Astrocyte (in vitro differentiated cells and primary cell): ENCODE data around the gene WWP2. TPM values are rescaled to one million over a fixed set of nuclear protein-coding genes. Genes with fewer than 3 reads are reported as not detected.

Source experiments
- DNase-seq: peaks from one replicate; pipeline ENCODE4 v3.0.0-alpha.2; 2010; ENCODE audit warnings: low read depth
- FAIRE-seq: peaks from 2 replicates; lab custom pipeline; 2011; peaks lifted over from hg19 to GRCh38; lab: Jason Lieb, UNC
- H2AFZ ChIP-seq: 2 replicates; pipeline ENCODE4 v1.6.0; 2012; ENCODE audit warnings: low read depth, low read length, inconsistent platforms
- H3K27ac ChIP-seq: 2 replicates; pipeline ENCODE4 v1.5.1; 2011; ENCODE audit warnings: low read depth, low read length, inconsistent platforms
- H3K27me3 ChIP-seq: 2 replicates; pipeline ENCODE4 v1.6.0; 2011; ENCODE audit warnings: low read length, inconsistent platforms; ENCODE audit not compliant: insufficient read depth
- H3K36me3 ChIP-seq: 2 replicates; pipeline ENCODE4 v1.5.1; 2011; ENCODE audit warnings: low read length, inconsistent platforms; ENCODE audit not compliant: insufficient read depth
- H3K4me1 ChIP-seq: 2 replicates; pipeline ENCODE4 v1.5.1; 2011; ENCODE audit warnings: low read length, inconsistent platforms; ENCODE audit not compliant: insufficient read depth
- H3K4me2 ChIP-seq: 2 replicates; pipeline ENCODE4 v1.6.0; 2012; ENCODE audit warnings: low read length, inconsistent platforms
- H3K4me3 ChIP-seq: 2 replicates; pipeline ENCODE4 v1.5.1; 2011; ENCODE audit warnings: low read depth, mild to moderate bottlenecking, low read length, inconsistent platforms; ENCODE audit not compliant: insufficient read depth
- H3K79me2 ChIP-seq: 2 replicates; pipeline ENCODE4 v1.6.0; 2012; ENCODE audit warnings: mild to moderate bottlenecking, low read length, inconsistent platforms; ENCODE audit not compliant: insufficient read depth
- H3K9ac ChIP-seq: 2 replicates; pipeline ENCODE4 v1.6.0; 2012; ENCODE audit warnings: mild to moderate bottlenecking, low read length, inconsistent platforms
- H3K9me3 ChIP-seq: 2 replicates; pipeline ENCODE4 v1.5.1; 2012; ENCODE audit warnings: low read depth, mild to moderate bottlenecking, low read length, inconsistent platforms; ENCODE audit not compliant: insufficient read depth
- H4K20me1 ChIP-seq: 2 replicates; pipeline ENCODE4 v1.6.0; 2012; ENCODE audit warnings: low read length, inconsistent platforms; ENCODE audit not compliant: insufficient read depth
- H3K27ac Mint-ChIP-seq: one replicate; pipeline ENCODE4 v1.8.0; 2021; ENCODE audit warnings: mild to moderate bottlenecking, mixed read lengths; ENCODE audit not compliant: unreplicated experiment
- H3K27me3 Mint-ChIP-seq: one replicate; pipeline ENCODE4 v1.8.0; 2021; ENCODE audit warnings: low read depth, mixed read lengths; ENCODE audit not compliant: unreplicated experiment
- H3K36me3 Mint-ChIP-seq: one replicate; pipeline ENCODE4 v1.8.0; 2021; ENCODE audit warnings: low read depth, mixed read lengths; ENCODE audit not compliant: unreplicated experiment
- H3K4me1 Mint-ChIP-seq: one replicate; pipeline ENCODE4 v1.8.0; 2021; ENCODE audit warnings: low read depth, mixed read lengths; ENCODE audit not compliant: unreplicated experiment
- H3K4me3 Mint-ChIP-seq: one replicate; pipeline ENCODE4 v1.8.0; 2021; ENCODE audit warnings: mild to moderate bottlenecking, moderate library complexity, mixed read lengths; ENCODE audit not compliant: unreplicated experiment
- H3K9me3 Mint-ChIP-seq: one replicate; pipeline ENCODE4 v1.8.0; 2021; ENCODE audit warnings: mild to moderate bottlenecking, mixed read lengths; ENCODE audit not compliant: unreplicated experiment
- CTCF ChIP-seq: IDR thresholded peaks from 2 replicates; pipeline ENCODE4 v1.5.1; 2011; ENCODE audit warnings: low read depth, mild to moderate bottlenecking, inconsistent platforms, low read length, moderate library complexity; ENCODE audit not compliant: insufficient read depth
- EZH2 ChIP-seq: IDR thresholded peaks from 2 replicates; pipeline ENCODE4 v1.6.1; 2012; ENCODE audit warnings: mild to moderate bottlenecking, low read length, inconsistent platforms; ENCODE audit not compliant: insufficient read depth
- total RNA-seq: library from RNA; stranded (reverse); gene quantifications from 2 replicates; pipeline ENCODE4 v1.2.1, GENCODE V29; 2021

WWP2 gene
- total RNA-seq, 1 donor from 2014 or later, result 28.7 TPM

GRCh38 chr16:69741519-69741918 is 20.6 kb upstream of the WWP2 start:
- Histone ChIP-seq H3K4me3 (no peak overlapping the region), H3K27me3 (no peaks in the 10 kb centered on the region), H3K79me2 (peaks cover 20% of the 10 kb centered on the region), H3K9me3 (no peaks in the 10 kb centered on the region), H4K20me1 (peaks cover 40% of the 10 kb centered on the region), H3K4me1 (peaks cover 5% of the 10 kb centered on the region), H3K9ac (no peak overlapping the region), H3K27ac (no peak overlapping the region), H3K36me3 (peaks cover 46% of the 10 kb centered on the region), H3K4me2 (no peak overlapping the region), H2AFZ (no peak overlapping the region)
- TF ChIP-seq CTCF (no peak), EZH2 (no peak)
- Mint-ChIP-seq H3K27ac (peak overlapping the region; percentile 41), H3K4me3 (no peak overlapping the region), H3K27me3 (no peaks in the 10 kb centered on the region), H3K36me3 (peaks cover 28% of the 10 kb centered on the region), H3K4me1 (peaks cover 6% of the 10 kb centered on the region), H3K9me3 (no peaks in the 10 kb centered on the region)
- no peak for FAIRE-seq
- no peak for DNase-seq

- FAIRE-seq (no peak), DNase-seq (no peak)
- H3K27ac Mint-ChIP-seq, result peak overlapping the region; percentile 41
Measured at GRCh38 chr16:69741951-69742904, 19.9 kb upstream of the WWP2 start.

More at GRCh38 chr16:69741951-69742904, 19.9 kb upstream of the WWP2 start:
- H3K4me1 Mint-ChIP-seq, result peaks cover 6% of the 10 kb centered on the region
- H3K4me2 ChIP-seq, result no peak overlapping the region
- peaks cover 23% of the 10 kb centered on the region for H3K79me2 ChIP-seq
- H3K27me3 Mint-ChIP-seq, result no peaks in the 10 kb centered on the region
- no peak overlapping the region for H3K27ac ChIP-seq
- no peak overlapping the region for H3K4me3 ChIP-seq
- H3K27me3 ChIP-seq, result no peaks in the 10 kb centered on the region
- H3K4me3 Mint-ChIP-seq, result no peak overlapping the region
- H3K36me3 ChIP-seq, result peaks cover 48% of the 10 kb centered on the region
- H3K9ac ChIP-seq, result no peak overlapping the region
- peaks cover 43% of the 10 kb centered on the region for H4K20me1 ChIP-seq
- H3K36me3 Mint-ChIP-seq, result peaks cover 28% of the 10 kb centered on the region
- no peaks in the 10 kb centered on the region for H3K9me3 ChIP-seq
- H2AFZ ChIP-seq, result no peak overlapping the region
- no peaks in the 10 kb centered on the region for H3K9me3 Mint-ChIP-seq
- TF ChIP-seq CTCF, result no peak
- TF ChIP-seq EZH2, result no peak
- H3K4me1 ChIP-seq, result peaks cover 5% of the 10 kb centered on the region
